Mucosa of descending colon (tissue), 3 donors: ENCODE measurements around the gene GPR132. TPM values are rescaled to one million over a fixed set of nuclear protein-coding genes. Genes with fewer than 3 reads are reported as not detected.
"Not testable (repeated sequence)": the region's sequence is repeated elsewhere in the genome, so short reads cannot be mapped to it uniquely, and the experiment has no call there.

ENCODE experiments used
- ATAC-seq: fragments of 200-7000 bp; cut with Tn5 transposase; one replicate; pipeline ENCODE4 v1.9.1; 2020; ENCODE audit warnings: mild to moderate bottlenecking, moderate library complexity
- DNase-seq, 3 donors: peaks; one replicate each; pipeline ENCODE4 v3.0.0-alpha.2; 2020
- H3K36me3 ChIP-seq: fragments of 200-600 bp; one replicate; pipeline ENCODE4 v1.8.0; 2021; ENCODE audit warnings: low read depth, mild to moderate bottlenecking
- H3K4me1 ChIP-seq: fragments of 200-600 bp; one replicate; pipeline ENCODE4 v1.8.0; 2021; ENCODE audit warnings: low read depth, mild to moderate bottlenecking
- H3K4me3 ChIP-seq: fragments of 200-600 bp; one replicate; pipeline ENCODE4 v1.8.0; 2021; ENCODE audit warnings: mild to moderate bottlenecking
- H3K9me3 ChIP-seq: fragments of 200-600 bp; one replicate; pipeline ENCODE4 v1.8.0; 2021; ENCODE audit warnings: mild to moderate bottlenecking
- intact Hi-C, 2 donors: fragments of 100-400 bp; cut with DNase I in 1 of 2; cut with micrococcal nuclease in 1 of 2; formaldehyde crosslinking; loops; one replicate each; pipeline versions ENCODE4 v1.11.0 to v1.11.1; 2022; cut with DNase I, micrococcal nuclease
- total RNA-seq, 3 donors: library from RNA; stranded (reverse); fragmentation: NEBNext Ultra II Directional in 2 of 3; extraction: Animal tissue kit (Norgen Biotek cat#: 25700) in 2 of 3; gene quantifications; one replicate each; pipeline versions ENCODE4 v1.2.1 to v1.2.4, GENCODE V29; 2021 to 2023
- TF ChIP-seq, protein P1 (sequence below): fragments of 200-600 bp; IDR thresholded peaks from one replicate; pipeline ENCODE4 v1.8.0; 2022; ENCODE audit warnings: antibody characterized with exemption, mild to moderate bottlenecking
- donor health status: DM: no; HTN: no; CAD: no; lungs with moderate emphysema.
- donor health status: DM: no; HTN: no; CAD: no.
- donor health status: DM: no; HTN: yes; CAD: no.

The GPR132 gene
- total RNA-seq, 3 donors from 2014 or later: 1.7 to 4.0 (median 3.1) TPM

DNA sequence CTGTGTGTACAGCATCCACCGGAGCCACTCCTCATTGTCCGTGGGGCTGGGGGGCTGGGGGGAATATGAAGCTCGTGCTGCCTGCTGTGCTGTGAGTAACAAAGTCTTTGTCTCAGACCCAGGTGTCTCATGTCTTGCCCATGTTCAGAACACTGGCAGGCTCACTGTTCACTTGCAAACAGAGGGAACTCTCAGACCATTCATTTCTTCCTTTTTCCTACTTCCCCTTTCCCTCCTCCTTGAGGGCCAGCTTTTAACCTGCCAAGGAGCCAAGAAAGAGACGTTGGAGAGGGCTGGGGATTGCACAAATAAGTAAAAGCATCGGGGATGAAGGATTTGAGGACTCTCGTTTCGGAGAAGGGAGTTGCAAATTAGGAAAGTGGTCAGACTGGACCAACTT, 21.6 kb downstream of the GPR132 start:
- no peaks in the 10 kb centered on the region for H3K9me3 ChIP-seq
- peaks cover 4% of the 10 kb centered on the region for H3K4me1 ChIP-seq
- DNase-seq: no peak
- intact Hi-C loops: loop anchor here (10.0 kb wide), 1 partner anchor 69 kb away; the partner anchor contains the start of gene AHNAK2 (in 2 of the 2)
- no peaks in the 10 kb centered on the region for H3K36me3 ChIP-seq
- TF ChIP-seq, protein P1, sequence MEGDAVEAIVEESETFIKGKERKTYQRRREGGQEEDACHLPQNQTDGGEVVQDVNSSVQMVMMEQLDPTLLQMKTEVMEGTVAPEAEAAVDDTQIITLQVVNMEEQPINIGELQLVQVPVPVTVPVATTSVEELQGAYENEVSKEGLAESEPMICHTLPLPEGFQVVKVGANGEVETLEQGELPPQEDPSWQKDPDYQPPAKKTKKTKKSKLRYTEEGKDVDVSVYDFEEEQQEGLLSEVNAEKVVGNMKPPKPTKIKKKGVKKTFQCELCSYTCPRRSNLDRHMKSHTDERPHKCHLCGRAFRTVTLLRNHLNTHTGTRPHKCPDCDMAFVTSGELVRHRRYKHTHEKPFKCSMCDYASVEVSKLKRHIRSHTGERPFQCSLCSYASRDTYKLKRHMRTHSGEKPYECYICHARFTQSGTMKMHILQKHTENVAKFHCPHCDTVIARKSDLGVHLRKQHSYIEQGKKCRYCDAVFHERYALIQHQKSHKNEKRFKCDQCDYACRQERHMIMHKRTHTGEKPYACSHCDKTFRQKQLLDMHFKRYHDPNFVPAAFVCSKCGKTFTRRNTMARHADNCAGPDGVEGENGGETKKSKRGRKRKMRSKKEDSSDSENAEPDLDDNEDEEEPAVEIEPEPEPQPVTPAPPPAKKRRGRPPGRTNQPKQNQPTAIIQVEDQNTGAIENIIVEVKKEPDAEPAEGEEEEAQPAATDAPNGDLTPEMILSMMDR: no peak
- H3K4me3 ChIP-seq: no peak overlapping the region
- no peak for ATAC-seq

DNA sequence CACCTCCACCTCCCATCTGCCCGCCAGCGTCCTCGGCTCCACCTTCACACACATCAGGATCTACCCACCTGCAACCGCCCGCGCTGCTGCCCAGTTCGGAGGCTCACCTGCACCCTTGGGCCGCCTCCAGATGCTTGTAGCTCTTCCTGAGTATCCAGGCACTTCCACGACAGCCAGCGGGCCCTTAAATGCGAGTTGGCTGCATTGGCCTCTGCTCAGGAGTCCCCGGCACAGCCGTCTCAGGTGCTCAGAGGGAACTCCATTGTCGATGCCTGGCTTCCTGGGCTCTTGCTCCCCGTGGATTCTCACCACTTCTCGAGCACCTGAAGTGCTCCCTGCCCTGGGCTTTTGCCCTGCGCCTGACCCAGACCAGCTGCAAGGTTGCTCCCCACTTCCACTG, 22.4 kb downstream of the GPR132 start:
- Histone ChIP-seq H3K9me3 (no peaks in the 10 kb centered on the region), H3K36me3 (no peaks in the 10 kb centered on the region), H3K4me1 (peaks cover 4% of the 10 kb centered on the region), H3K4me3 (no peak overlapping the region)
- TF ChIP-seq, protein P1: no peak
- no peak for ATAC-seq
- intact Hi-C loops: loop anchor here (10.0 kb wide), 1 partner anchor 68 kb away; the partner anchor contains the start of gene AHNAK2 (in 2 of the 2)
- DNase-seq: no peak

DNA sequence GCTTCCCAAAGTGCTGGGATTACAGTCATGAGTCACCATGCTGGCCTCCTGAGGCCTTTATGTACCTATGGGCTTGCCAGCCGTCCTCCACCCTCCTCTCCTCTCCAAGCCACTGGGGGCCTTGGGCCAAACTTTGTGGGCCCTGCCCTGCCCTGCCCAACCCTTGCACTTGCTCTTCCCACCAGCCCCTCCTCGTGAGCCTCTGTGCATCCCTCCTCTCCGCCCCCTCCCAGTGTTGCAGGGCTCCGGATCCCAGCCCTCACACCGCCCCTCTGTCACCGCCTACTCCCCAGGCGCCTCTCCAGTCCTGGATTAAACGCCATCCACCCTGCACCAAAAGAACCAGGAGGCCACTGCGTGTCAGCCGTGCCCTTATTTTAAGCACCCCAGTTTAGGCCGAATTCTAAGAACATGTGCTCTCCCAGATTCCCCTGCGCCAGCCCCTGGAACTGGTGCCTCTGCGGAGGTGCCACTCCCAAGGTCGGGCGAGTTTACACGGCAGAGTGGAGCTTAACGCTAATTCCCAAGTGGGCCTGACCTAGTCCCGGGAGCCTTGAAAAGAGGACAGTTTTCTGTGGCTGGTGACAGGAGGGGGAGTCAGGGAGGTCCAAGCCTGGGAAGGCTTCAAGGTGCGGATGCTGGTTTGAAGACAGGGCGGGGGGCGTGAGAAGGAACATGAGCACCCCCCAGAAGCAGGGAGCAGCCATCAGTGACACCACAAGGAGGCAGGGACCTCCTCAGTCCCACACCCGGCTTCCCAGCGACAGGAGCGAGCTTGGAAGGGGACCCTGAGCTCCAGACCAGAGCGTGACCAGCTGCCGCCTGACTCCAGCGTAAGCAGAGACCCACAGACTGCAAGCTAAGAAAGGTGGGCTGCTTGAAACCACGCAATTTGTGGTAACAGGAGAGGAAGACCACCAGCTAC, 23.1 kb downstream of the GPR132 start:
- TF ChIP-seq, protein P1: no peak
- no peak overlapping the region for H3K4me3 ChIP-seq
- DNase-seq (no peak), ATAC-seq (no peak)
- H3K4me1 ChIP-seq: peaks cover 4% of the 10 kb centered on the region
- intact Hi-C loops: loop anchor here (10.0 kb wide), 1 partner anchor 67 kb away; the partner anchor contains the start of gene AHNAK2 (in 2 of the 2)
- no peaks in the 10 kb centered on the region for H3K9me3 ChIP-seq
- H3K36me3 ChIP-seq: no peaks in the 10 kb centered on the region

DNA sequence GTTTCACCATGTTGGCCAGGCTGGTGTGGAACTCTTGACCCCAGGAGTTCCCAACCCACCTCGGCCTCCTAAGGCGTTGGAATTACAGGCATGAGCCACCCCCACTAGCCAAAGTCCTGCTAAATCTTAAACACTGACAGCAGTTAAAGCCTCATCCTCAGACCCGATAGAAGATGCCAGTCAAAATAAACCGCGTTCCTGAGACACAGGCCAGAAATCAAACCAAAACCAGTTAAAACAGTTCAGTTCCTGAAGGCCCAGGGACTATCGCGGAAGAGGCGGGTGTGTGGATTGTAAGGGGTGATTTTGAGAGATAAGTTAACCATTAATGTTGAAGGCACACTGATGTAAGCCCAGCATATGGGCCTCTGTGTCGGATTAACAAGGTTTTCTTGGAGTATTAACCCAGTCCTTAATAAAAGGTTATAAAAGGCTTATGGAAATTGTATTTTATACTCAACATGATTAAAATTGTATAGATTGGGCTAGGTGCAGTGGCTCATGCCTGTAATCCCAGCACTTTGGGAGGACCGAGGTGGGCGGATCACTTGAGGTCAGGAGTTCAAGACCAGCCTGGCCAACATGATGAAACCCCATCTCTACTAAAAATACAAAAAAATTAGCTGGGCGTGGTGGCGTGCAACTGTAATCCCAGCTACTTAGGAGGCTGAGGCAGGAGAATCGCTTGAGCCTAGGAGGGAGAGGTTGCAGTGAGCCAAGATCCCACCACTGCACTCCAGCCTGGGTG, 25.6 kb downstream of the GPR132 start:
- TF ChIP-seq, protein P1: no peak
- H3K36me3 ChIP-seq: no peaks in the 10 kb centered on the region
- H3K9me3 ChIP-seq: no peaks in the 10 kb centered on the region
- ATAC-seq: no peak
- intact Hi-C loops: loop anchor here (10.0 kb wide), 1 partner anchor 65 kb away; the partner anchor contains the start of gene AHNAK2 (in 2 of the 2)
- H3K4me1 ChIP-seq: no peaks in the 10 kb centered on the region
- DNase-seq: no peak
- H3K4me3 ChIP-seq: no peak overlapping the region

DNA sequence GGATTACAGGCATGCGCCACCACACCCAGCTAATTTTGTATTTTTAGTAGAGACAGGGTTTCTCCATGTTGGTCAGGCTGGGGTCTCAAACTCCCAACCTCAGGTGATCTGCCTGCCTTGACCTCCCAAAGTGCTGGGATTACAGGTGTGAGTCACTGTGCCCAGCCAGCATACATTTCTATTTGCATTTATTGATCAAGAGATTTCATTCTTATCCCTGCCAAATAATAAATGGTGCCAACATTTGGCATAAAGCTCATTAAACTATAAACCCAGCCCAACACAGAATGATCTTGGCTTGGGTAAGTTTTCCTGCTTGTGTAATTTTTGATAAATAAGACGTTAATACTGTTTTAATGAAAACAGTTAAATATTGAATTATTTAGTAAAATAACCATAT, 29.6 kb downstream of the GPR132 start:
- H3K9me3 ChIP-seq, intact Hi-C loops, H3K4me1 ChIP-seq, DNase-seq, H3K4me3 ChIP-seq, ATAC-seq, H3K36me3 ChIP-seq: not testable (repeated sequence)
